Left cardiac atrium (tissue), 2 donors: Measurements from ENCODE around the gene PABPC1L. TPM values are rescaled to one million over a fixed set of nuclear protein-coding genes. Genes with fewer than 3 reads are reported as not detected.

Source experiments
- total RNA-seq, 2 donors: library from RNA; stranded (reverse); fragmentation: NEBNext Ultra II Directional; extraction: Animal tissue kit (Norgen Biotek cat#: 25700); gene quantifications; one replicate each; pipeline ENCODE4 v1.2.1, GENCODE V29; 2021
- donor health status: DM: no; HTN: yes; CAD: no; lungs with severe emphysema.
- donor health status: DM: yes; HTN: yes; CAD: no.

The PABPC1L gene
- total RNA-seq, 2 donors from 2014 or later: 5.6 to 6.3 TPM

Other genes with a start within 250 kb of the PABPC1L start
- gene CCN5, start 194.7 kb upstream of the PABPC1L start, total RNA-seq: 10 to 100 TPM; 25.1 to 63.6 TPM
- 1 to 10 TPM; 2.2 to 2.6 TPM for gene KCNK15, start 164.2 kb upstream of the PABPC1L start, total RNA-seq
- gene RIMS4, start 99.5 kb upstream of the PABPC1L start, total RNA-seq: under 1 TPM; 0.58 to 0.80 TPM
- 100 to 1,000 TPM; 109 to 140 TPM for gene YWHAB, start 24.4 kb upstream of the PABPC1L start, total RNA-seq
- gene TOMM34, start 50.3 kb downstream of the PABPC1L start, total RNA-seq: 10 to 100 TPM; 10.5 to 10.9 TPM
- gene STK4, start 56.5 kb downstream of the PABPC1L start, total RNA-seq: 10 to 100 TPM; 16.0 to 16.4 TPM
- under 1 TPM; 0.21 TPM for gene KCNS1, start 191.1 kb downstream of the PABPC1L start, total RNA-seq
- gene WFDC5, start 205.1 kb downstream of the PABPC1L start, total RNA-seq: not detected
- gene WFDC12, start 214.4 kb downstream of the PABPC1L start, total RNA-seq: not detected